Left lung (tissue), 10 donors: ENCODE results near the gene SLCO3A1. TPM values are rescaled to one million over a fixed set of nuclear protein-coding genes. Genes with fewer than 3 reads are reported as not detected.

Experiments
- ATAC-seq: fragments of 200-7000 bp; cut with Tn5 transposase; one replicate; pipeline ENCODE4 v1.9.1; 2020; ENCODE audit warnings: moderate library complexity
- DNase-seq, 4 donors: peaks; one replicate each; pipeline ENCODE4 v3.0.0-alpha.2; 2013 to 2020
- H3K27ac ChIP-seq, 2 donors: fragments of 200-600 bp; sonication (generic) in 1 of 2; one replicate each; pipeline versions ENCODE4 v1.5.0 to v1.8.0; 2020 to 2021
- H3K27me3 ChIP-seq, 2 donors: fragments of 200-600 bp; sonication (generic) in 1 of 2; one replicate each; pipeline versions ENCODE4 v1.5.0 to v1.8.0; 2020 to 2021
- H3K36me3 ChIP-seq, 2 donors: fragments of 200-600 bp; sonication (generic) in 1 of 2; one replicate each; pipeline versions ENCODE4 v1.5.0 to v1.8.0; 2020 to 2021
- H3K4me1 ChIP-seq, 2 donors: fragments of 200-600 bp; one replicate each; pipeline ENCODE4 v1.8.0; 2021
- H3K4me3 ChIP-seq, 2 donors: fragments of 200-600 bp; sonication (generic) in 1 of 2; one replicate each; pipeline versions ENCODE4 v1.5.0 to v1.8.0; 2020 to 2021; ENCODE audit warnings: mild to moderate bottlenecking in 1 of 2
- H3K9me3 ChIP-seq, 2 donors: fragments of 200-600 bp; sonication (generic) in 1 of 2; one replicate each; pipeline versions ENCODE4 v1.5.0 to v1.8.0; 2020 to 2021
- CTCF ChIP-seq, 2 donors: fragments of 200-600 bp; sonication (generic) in 1 of 2; IDR thresholded peaks; one replicate each; pipeline versions ENCODE4 v1.5.0 to v1.8.0; 2021; ENCODE audit warnings: antibody characterized with exemption in 2 of 2
- intact Hi-C, 2 donors: fragments of 100-400 bp; cut with DNase I; formaldehyde crosslinking; loops; one replicate each; pipeline versions ENCODE4 v1.11.2 to v1.14.2; 2022
- polyA plus RNA-seq, 6 donors: library from polyadenylated mRNA; unstranded; fragments of 120-200 nt; gene quantifications; one replicate each; pipeline ENCODE4 v1.2.1, GENCODE V29; 2013; ENCODE audit not compliant: insufficient read length in 6 of 6
- total RNA-seq, 2 donors: library from RNA; stranded (reverse); fragmentation: NEBNext Ultra II Directional; extraction: Animal tissue kit (Norgen Biotek cat#: 25700); gene quantifications; one replicate each; pipeline ENCODE4 v1.2.1, GENCODE V29; 2021
- donor health status: DM: no; HTN: yes; CAD: no.
- donor health status: DM: no; HTN: no; CAD: no.

SLCO3A1 gene
- total and polyA plus RNA-seq, 8 donors, result 7.7 to 49.0 (median 11.9) TPM

DNA sequence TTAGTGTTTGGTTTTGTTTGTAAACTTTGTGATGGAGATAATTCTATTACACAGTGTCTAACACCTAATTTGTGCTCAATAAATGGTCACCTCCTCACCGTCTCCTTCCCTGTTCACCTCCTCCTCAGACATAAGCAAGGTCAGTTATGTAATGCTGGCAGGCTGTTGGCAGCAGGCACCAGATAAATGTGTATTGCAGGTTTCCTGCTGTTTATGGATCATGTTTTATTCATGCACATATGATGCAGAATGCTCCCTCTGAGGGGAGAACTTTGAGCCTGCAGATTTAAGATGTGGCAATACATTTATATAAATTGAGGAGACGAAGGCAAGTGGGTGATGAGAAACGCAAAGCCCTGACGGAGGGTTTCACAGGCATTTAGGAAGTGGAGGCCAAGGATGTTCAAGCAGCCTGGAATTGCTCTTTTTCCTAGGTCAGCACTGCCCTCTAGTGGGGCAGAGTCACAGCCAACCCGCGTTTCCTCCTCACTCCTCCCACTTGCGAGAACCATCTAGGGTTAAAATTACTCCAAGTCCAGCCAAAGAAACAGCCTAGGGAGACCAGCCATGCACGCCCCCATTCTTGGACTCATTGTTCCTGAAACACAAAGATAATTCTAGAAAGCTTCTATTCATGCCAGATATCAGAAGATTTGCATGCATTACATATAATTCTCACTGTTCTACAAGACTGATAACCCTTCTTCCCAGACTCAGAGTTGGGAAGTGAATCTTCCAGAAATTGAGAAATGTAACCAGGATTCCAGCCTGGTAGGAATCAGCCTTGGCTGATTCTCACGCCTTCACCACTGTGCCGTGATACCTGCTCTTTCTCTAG lies 228.7 kb downstream of the SLCO3A1 start:
- peak; percentile 86 for ATAC-seq
- Histone ChIP-seq H3K36me3 (no peaks in the 10 kb centered on the region), H3K27ac (no peak overlapping the region), H3K4me1 (peaks cover 0 to 23% of the 10 kb centered on the region in 2 donors), H3K4me3 (no peak overlapping the region), H3K27me3 (no peaks in the 10 kb centered on the region), H3K9me3 (no peaks in the 10 kb centered on the region)
- peak; percentile 69 to 78 for TF ChIP-seq CTCF (IDR thresholded peaks at IDR 0.05)
- intact Hi-C loops, result loop anchor here in 1 of 2 donors (5.0 to 10.0 kb wide), 2 partner anchors 367 to 780 kb away; no protein-coding TSS in a partner anchor
- peak in 3 of 4 donors; percentile 49 to 84 (median 72) for DNase-seq

DNA sequence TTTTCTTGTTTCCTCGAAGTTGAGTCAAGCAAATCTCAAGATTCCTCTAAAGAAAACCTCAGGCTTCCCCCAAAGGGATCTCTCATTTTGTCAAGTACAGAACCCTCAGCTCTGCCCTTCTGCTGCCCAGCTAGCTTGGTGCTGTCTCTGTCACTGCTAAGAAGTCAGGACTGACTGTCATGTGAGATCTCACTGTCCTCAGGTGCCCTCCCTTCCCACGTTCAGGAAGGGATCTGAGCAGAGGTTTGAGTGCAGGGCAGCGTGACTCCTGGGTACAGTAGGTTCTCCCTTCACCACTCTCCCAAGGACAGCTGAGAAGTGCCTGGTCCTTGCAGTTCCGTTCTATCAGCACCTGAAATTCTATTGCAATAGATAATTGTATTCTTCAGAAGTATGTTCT lies 229.7 kb downstream of the SLCO3A1 start:
- Histone ChIP-seq H3K4me1 (peaks cover 0 to 14% of the 10 kb centered on the region in 2 donors), H3K36me3 (no peaks in the 10 kb centered on the region), H3K27ac (no peak overlapping the region), H3K4me3 (no peak overlapping the region), H3K27me3 (no peaks in the 10 kb centered on the region), H3K9me3 (no peaks in the 10 kb centered on the region)
- DNase-seq, result no peak
- intact Hi-C loops, result loop anchor here in 1 of 2 donors (5.0 to 10.0 kb wide), 2 partner anchors 368 to 781 kb away; no protein-coding TSS in a partner anchor
- ATAC-seq, result no peak
- TF ChIP-seq CTCF (IDR thresholded peaks at IDR 0.05), result no peak

DNA sequence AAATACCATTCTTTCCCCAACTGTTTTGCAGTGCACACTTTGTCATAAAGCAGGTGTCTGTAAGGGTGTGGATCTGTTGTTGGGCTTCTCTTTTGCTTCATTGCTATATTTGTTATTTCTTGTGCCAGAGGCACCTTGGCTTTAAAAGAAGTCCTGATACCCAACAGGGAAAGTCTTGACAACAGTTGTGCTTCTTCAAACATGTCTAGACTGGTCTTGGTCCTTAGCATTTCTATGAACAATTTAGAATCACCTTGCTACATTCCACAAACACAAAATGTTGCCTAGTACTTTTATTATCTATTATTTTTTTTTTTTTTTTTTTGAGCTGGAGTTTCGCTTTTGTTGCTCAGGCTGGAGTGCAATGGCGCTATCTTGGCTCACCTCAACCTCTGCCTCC lies 233.7 kb downstream of the SLCO3A1 start:
- no peak overlapping the region for H3K27ac ChIP-seq
- peaks cover 0 to 18% of the 10 kb centered on the region in 2 donors for H3K4me1 ChIP-seq
- intact Hi-C loops, result loop anchor here in 1 of 2 donors (10.0 kb wide), 1 partner anchor 372 kb away; no protein-coding TSS in a partner anchor
- TF ChIP-seq CTCF (IDR thresholded peaks at IDR 0.05), result no peak
- H3K9me3 ChIP-seq, result no peaks in the 10 kb centered on the region
- DNase-seq (no peak), ATAC-seq (no peak)
- no peaks in the 10 kb centered on the region for H3K36me3 ChIP-seq
- H3K4me3 ChIP-seq, result no peak overlapping the region
- no peaks in the 10 kb centered on the region for H3K27me3 ChIP-seq

DNA sequence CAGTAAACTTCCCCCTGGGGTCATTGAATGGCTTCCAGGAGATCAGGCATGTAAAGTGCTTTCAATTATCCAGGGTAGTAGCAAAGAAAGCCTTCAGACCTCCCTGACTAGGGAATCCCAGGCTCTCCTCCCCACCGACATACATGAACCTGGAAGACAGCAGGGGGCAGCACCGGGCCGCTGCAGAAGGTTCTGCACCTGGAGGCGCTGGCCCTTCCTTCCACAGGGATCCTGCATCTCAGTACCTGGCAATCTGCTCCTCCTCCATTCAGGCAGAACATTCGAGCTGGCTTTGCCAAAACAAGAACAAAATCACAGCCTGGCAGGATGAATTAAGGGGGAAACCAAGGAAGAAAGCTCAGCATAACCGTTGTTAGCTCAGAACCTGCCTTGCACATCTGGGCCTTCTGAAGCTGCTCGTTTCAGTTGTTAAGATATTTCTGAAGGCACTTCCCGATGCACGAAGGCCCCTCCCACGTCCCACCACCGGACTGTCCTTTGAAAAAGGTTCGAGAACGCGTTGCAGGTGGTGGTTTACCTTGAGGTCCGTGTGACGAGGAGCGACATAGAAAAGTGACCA lies 237.7 kb downstream of the SLCO3A1 start:
- H3K36me3 ChIP-seq, result peaks cover 0 to 13% of the 10 kb centered on the region in 2 donors
- H3K4me3 ChIP-seq, result no peak overlapping the region
- no peak overlapping the region for H3K27ac ChIP-seq
- intact Hi-C loops, result no loop called here
- H3K4me1 ChIP-seq, result peaks cover 0 to 34% of the 10 kb centered on the region in 2 donors
- peak; percentile 82 for ATAC-seq
- DNase-seq, result peak in 2 of 4 donors; percentile 49 to 83
- H3K27me3 ChIP-seq, result no peaks in the 10 kb centered on the region
- peak in 1 of 2 donors; percentile 41 for TF ChIP-seq CTCF (IDR thresholded peaks at IDR 0.05)
- H3K9me3 ChIP-seq, result no peaks in the 10 kb centered on the region
